ENCODE measurements around the gene SH3YL1. TPM values are rescaled to one million over a fixed set of nuclear protein-coding genes. Genes with fewer than 3 reads are reported as not detected.
A peak's percentile ranks its signal among the peaks of the same experiment; 100 is the strongest.

The SH3YL1 gene
- total RNA-seq, 4 donors from 2014 or later, result 70.7 to 344 (median 98.0) TPM

DNA sequence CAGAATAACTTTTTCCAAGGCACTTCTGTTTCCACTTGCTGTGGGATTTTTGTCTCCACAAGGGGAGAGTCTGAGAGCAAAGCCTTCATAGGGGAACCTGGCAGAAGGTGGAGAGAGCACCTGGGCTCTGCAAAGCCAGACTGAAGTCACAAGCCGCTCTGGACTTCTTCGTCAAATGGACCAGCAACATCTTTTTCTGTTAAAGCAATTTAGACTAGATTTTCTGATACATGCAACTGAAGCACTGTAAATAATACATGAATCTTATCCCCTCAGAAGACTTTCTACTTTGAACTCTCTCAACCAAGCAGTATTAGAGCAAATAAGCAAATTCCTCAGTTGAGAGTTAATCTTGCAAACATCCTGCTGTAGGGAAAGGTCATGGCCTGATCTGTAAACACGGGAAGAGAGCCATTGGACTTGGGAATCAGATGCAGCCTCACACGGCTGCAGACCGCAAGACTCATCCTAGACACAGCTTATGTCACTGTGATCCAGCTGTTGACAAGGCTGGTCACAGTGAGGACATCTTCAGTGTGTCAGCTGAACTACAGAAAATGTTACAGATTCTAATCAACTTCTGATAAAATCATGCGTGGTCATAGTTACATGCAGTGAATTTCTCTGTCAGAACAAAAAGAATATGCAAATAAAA is 3.2 kb downstream of the SH3YL1 start:
- Histone ChIP-seq H3K4me3 (no peak overlapping the region), H3K27me3 (no peaks in the 10 kb centered on the region), H3K9me3 (peaks cover 3 to 7% of the 10 kb centered on the region in 2 donors), H3K36me3 (no peaks in the 10 kb centered on the region), H3K27ac (peak overlapping the region in 1 of 4 donors; percentile 20), H3K4me1 (peaks cover 7 to 16% (median 11%) of the 10 kb centered on the region in 4 donors)
- 20 to 74% methylated on average over 2 to 6 of the region's 6 CpGs for WGBS, 2 donors (ENCODE audit: low coverage in 1 of 2)
- intact Hi-C loops (cut with DNase I; ENCODE audit: low total_unique reads) (no loop called here), in situ Hi-C loops (cut with MboI; ENCODE audit: low pct_ligation_motif_present in 1 of 4, low pct_unique_long_range_greater_than_20kb in 1 of 4, low sequenced_read_pairs in 3 of 4) (no loop called here)
- DNase-seq, result no peak
- TF ChIP-seq EP300 (IDR thresholded peaks at IDR 0.05; ENCODE audit: low read depth) (no peak), POLR2AphosphoS5 (IDR thresholded peaks at IDR 0.05) (peak in 1 of 3 donors; percentile 47)
- TF ChIP-seq, protein P1, sequence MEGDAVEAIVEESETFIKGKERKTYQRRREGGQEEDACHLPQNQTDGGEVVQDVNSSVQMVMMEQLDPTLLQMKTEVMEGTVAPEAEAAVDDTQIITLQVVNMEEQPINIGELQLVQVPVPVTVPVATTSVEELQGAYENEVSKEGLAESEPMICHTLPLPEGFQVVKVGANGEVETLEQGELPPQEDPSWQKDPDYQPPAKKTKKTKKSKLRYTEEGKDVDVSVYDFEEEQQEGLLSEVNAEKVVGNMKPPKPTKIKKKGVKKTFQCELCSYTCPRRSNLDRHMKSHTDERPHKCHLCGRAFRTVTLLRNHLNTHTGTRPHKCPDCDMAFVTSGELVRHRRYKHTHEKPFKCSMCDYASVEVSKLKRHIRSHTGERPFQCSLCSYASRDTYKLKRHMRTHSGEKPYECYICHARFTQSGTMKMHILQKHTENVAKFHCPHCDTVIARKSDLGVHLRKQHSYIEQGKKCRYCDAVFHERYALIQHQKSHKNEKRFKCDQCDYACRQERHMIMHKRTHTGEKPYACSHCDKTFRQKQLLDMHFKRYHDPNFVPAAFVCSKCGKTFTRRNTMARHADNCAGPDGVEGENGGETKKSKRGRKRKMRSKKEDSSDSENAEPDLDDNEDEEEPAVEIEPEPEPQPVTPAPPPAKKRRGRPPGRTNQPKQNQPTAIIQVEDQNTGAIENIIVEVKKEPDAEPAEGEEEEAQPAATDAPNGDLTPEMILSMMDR (IDR thresholded peaks at IDR 0.05), result no peak

DNA sequence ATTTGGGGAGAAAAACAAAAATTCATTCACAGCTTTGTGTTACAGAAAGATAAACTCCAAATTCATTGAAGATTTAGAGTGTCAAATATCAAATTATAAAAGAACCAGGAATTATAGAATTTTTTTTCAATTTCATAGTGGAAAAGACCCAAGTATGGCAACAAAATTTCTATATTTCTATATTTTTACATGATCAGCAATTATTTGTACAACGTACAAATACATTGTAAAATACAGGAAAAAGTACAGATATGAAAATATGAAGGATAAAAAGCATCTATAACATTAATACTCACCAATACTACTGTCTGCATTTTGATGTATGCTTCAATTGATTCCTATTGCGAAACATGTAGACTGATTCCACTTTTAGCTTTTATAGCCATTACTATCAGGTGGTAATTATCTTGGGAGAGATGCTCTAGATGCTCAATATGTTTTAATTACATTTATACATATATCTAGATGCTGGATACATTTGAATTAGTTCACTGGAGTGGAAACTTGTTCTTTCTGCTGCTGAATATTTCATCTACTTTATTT is 4.0 kb downstream of the SH3YL1 start:
- WGBS, 2 donors (ENCODE audit: low coverage in 1 of 2), result 90 to 92% methylated on average over 2 of the region's 2 CpGs
- no peak for DNase-seq
- Histone ChIP-seq H3K4me3 (no peak overlapping the region), H3K9me3 (peaks cover 3 to 7% of the 10 kb centered on the region in 2 donors), H3K27me3 (no peaks in the 10 kb centered on the region), H3K36me3 (no peaks in the 10 kb centered on the region), H3K4me1 (peaks cover 3 to 11% (median 8%) of the 10 kb centered on the region in 4 donors), H3K27ac (peak overlapping the region in 1 of 4 donors; percentile 20)
- in situ Hi-C loops (cut with MboI; ENCODE audit: low pct_ligation_motif_present in 1 of 4, low pct_unique_long_range_greater_than_20kb in 1 of 4, low sequenced_read_pairs in 3 of 4) (loop anchor here in 1 of 4 donors (10.0 kb wide), 1 partner anchor 375 kb away; no protein-coding TSS in a partner anchor), intact Hi-C loops (cut with DNase I; ENCODE audit: low total_unique reads) (no loop called here)
- TF ChIP-seq POLR2A (IDR thresholded peaks at IDR 0.05) (no peak), POLR2AphosphoS5 (IDR thresholded peaks at IDR 0.05) (no peak), EP300 (IDR thresholded peaks at IDR 0.05; ENCODE audit: low read depth) (no peak)
- TF ChIP-seq, protein P1 (IDR thresholded peaks at IDR 0.05), result no peak

DNA sequence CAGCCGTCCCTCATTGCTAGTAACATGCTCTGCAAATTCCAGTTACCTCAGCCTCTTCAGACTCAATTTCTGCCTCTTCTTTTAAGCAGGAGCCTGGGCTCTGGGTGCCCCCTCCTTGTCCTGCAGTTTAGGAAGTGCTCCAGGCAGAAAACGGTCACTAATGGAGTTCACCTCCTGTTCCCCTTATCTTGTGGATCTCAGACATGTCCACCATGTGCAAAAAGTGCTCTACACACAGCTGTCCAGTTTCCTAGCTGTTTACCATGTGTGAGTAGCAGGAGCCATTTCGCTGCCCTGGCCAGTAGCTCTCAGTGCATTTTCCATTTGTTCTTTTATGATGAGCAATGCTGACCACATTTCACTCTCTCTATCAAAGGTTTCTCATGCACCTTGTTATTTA is 4.9 kb downstream of the SH3YL1 start:
- no peaks in the 10 kb centered on the region for H3K27me3 ChIP-seq
- WGBS, 2 donors (ENCODE audit: low coverage in 1 of 2), result 87 to 100% methylated on average over 1 to 3 of the region's 3 CpGs
- H3K36me3 ChIP-seq, result no peaks in the 10 kb centered on the region
- H3K4me3 ChIP-seq, result no peak overlapping the region
- in situ Hi-C loops (cut with MboI; ENCODE audit: low pct_ligation_motif_present in 1 of 4, low pct_unique_long_range_greater_than_20kb in 1 of 4, low sequenced_read_pairs in 3 of 4) (loop anchor here in 1 of 4 donors (10.0 kb wide), 1 partner anchor 376 kb away; no protein-coding TSS in a partner anchor), intact Hi-C loops (cut with DNase I; ENCODE audit: low total_unique reads) (no loop called here)
- peaks cover 3 to 7% of the 10 kb centered on the region in 2 donors for H3K9me3 ChIP-seq
- TF ChIP-seq EP300 (IDR thresholded peaks at IDR 0.05; ENCODE audit: low read depth) (no peak), POLR2AphosphoS5 (IDR thresholded peaks at IDR 0.05) (no peak), POLR2A (IDR thresholded peaks at IDR 0.05) (no peak)
- TF ChIP-seq, protein P1 (IDR thresholded peaks at IDR 0.05), result no peak
- DNase-seq, result no peak
- no peak overlapping the region for H3K27ac ChIP-seq
- H3K4me1 ChIP-seq, result peaks cover 3 to 11% (median 8%) of the 10 kb centered on the region in 4 donors

DNA sequence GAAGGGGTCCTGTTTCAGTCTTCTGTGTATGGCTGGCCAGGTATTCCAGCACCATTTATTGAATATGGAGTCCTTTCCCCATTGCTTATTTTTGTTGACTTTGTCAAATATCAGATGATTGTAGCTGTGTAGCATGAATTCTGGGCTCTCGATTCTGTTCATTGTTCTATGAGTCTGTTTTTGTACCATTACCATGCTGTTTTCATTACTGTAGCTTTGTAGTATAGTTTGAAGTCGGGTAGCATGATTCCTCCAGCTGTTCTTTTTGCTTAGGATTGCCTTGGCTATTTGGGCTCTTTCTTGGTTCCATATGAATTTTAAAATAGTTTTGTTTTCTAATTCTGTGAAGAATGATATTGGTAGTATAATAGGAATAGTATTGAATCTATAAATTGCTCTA is 6.0 kb downstream of the SH3YL1 start:
- Histone ChIP-seq H3K27me3 (no peaks in the 10 kb centered on the region), H3K9me3 (peaks cover 3 to 7% of the 10 kb centered on the region in 2 donors), H3K4me1 (peaks cover 0 to 11% (median 3%) of the 10 kb centered on the region in 4 donors), H3K27ac (no peak overlapping the region), H3K36me3 (no peaks in the 10 kb centered on the region), H3K4me3 (no peak overlapping the region)
- no peak for DNase-seq
- intact Hi-C loops (cut with DNase I; ENCODE audit: low total_unique reads), result no loop called here
- in situ Hi-C loops (cut with MboI; ENCODE audit: low pct_ligation_motif_present in 1 of 4, low pct_unique_long_range_greater_than_20kb in 1 of 4, low sequenced_read_pairs in 3 of 4), result loop anchor here in 1 of 4 donors (10.0 kb wide), 1 partner anchor 377 kb away; no protein-coding TSS in a partner anchor
- no peak for TF ChIP-seq POLR2AphosphoS5 (IDR thresholded peaks at IDR 0.05)
- TF ChIP-seq EP300 (IDR thresholded peaks at IDR 0.05; ENCODE audit: low read depth), result no peak
- no peak for TF ChIP-seq POLR2A (IDR thresholded peaks at IDR 0.05)
- TF ChIP-seq, protein P1 (IDR thresholded peaks at IDR 0.05), result no peak
- 92 to 97% methylated on average over 2 of the region's 2 CpGs for WGBS, 2 donors (ENCODE audit: low coverage in 1 of 2)
